Prostate gland (tissue), 2 donors: Measurements from ENCODE around the gene MGLL. TPM values are rescaled to one million over a fixed set of nuclear protein-coding genes. Genes with fewer than 3 reads are reported as not detected.

Experiments
- DNase-seq: peaks from one replicate; pipeline ENCODE4 v3.0.0-alpha.2; 2019; ENCODE audit warnings: low spot score
- H3K27ac ChIP-seq, 2 donors: fragments of 200-600 bp; sonication (generic); 2 replicates each; pipeline ENCODE4 v1.5.1; 2017 to 2019
- H3K27me3 ChIP-seq: fragments of 200-600 bp; sonication (generic); replicated peaks from 2 replicates; pipeline ENCODE4 v1.5.1; 2019; ENCODE audit not compliant: insufficient read depth
- H3K36me3 ChIP-seq, 2 donors: fragments of 200-600 bp; sonication (generic); 1 replicate in 1 of 2; 2 replicates in 1 of 2; pipeline versions ENCODE4 v1.5.1 to v1.8.1; 2017 to 2019
- H3K4me1 ChIP-seq: fragments of 200-600 bp; sonication (generic); replicated peaks from 2 replicates; pipeline ENCODE4 v1.5.1; 2019
- H3K4me3 ChIP-seq, 2 donors: fragments of 200-600 bp; sonication (generic); 2 replicates each; pipeline ENCODE4 v1.5.1; 2017 to 2019
- H3K9me3 ChIP-seq: fragments of 200-600 bp; sonication (generic); 2 replicates; pipeline ENCODE4 v1.5.1; 2017
- POLR2A ChIP-seq: fragments of 450-650 bp; IDR thresholded peaks from one replicate; pipeline ENCODE4 v1.6.1; 2016; ENCODE audit warnings: antibody characterized with exemption, mild to moderate bottlenecking
- POLR2AphosphoS5 ChIP-seq: sonication (generic); formaldehyde crosslinking; IDR thresholded peaks from one replicate; pipeline ENCODE4 v1.6.1; 2017; ENCODE audit warnings: antibody characterized with exemption
- WGBS: methylation state at CpG from one replicate; pipeline ENCODE4 v1.1.5; 2018; 5-methylcytosine and 5-hydroxymethylcytosine counted together
- intact Hi-C: fragments of 100-400 bp; cut with DNase I; formaldehyde crosslinking; loops from one replicate; pipeline ENCODE4 v1.14.2; 2022
- total RNA-seq, 2 donors: library from RNA; depleted of rRNA; stranded (reverse); fragments of >200 nt; gene quantifications; one replicate each; pipeline ENCODE4 v1.1.0, GENCODE V29; 2016
- TF ChIP-seq, protein P1 (sequence below), 4 experiments: fragments of 200-600 bp in 2 of 4; fragments of 450-650 bp in 2 of 4; sonication (generic) in 2 of 4; IDR thresholded peaks; 1 replicate in 3 of 4; 2 replicates in 1 of 4; pipeline ENCODE4 v1.5.1; 2016 to 2019; ENCODE audit warnings: antibody characterized with exemption in 4 of 4, mild to moderate bottlenecking in 2 of 4, moderate library complexity in 2 of 4

The MGLL gene
- total RNA-seq, 2 donors from 2014 or later = 20.0 to 31.8 TPM

DNA sequence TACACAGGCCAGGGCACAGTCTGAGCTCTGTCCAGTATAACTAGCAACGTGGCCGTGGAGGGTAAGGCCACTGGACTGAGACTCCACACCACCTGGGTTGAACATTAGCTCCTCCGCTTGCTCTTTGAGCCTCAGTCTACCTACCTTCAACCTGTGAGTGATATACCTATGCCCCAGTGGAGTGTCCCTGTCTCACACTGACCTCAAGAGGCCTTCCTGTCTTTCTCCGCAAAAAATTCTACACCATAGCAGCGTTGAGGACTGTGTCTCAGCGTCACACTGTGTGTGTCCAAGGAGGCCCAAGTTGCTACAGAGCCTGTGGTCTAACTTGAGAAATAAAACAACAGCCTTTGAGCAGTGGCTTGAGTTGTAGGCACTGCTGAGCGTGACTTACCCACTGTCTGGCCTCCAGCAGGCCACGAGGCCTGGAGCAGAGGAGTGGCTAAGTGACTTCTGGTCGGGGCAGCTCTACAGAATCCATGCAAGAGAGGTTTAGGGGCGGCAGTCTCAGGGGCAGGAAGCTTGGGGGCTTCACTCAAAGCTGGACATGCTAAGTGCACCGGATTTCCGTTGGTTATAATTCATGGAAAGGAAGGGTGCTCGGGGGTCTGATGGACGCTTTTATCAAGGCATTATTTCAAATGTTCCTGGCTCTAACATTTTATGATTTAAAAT is 2.0 kb upstream of the MGLL start:
- Histone ChIP-seq H3K36me3 (no peaks in the 10 kb centered on the region), H3K9me3 (no peaks in the 10 kb centered on the region), H3K27me3 (no peaks in the 10 kb centered on the region), H3K4me1 (peaks cover 8% of the 10 kb centered on the region), H3K4me3 (no peak overlapping the region), H3K27ac (no peak overlapping the region)
- WGBS = 96% methylated on average over 14 of the region's 14 CpGs
- DNase-seq = no peak
- intact Hi-C loops = loop anchor here (5.0 to 10.0 kb wide), 2 partner anchors 172 to 249 kb away; no protein-coding TSS in a partner anchor
- TF ChIP-seq, protein P1, sequence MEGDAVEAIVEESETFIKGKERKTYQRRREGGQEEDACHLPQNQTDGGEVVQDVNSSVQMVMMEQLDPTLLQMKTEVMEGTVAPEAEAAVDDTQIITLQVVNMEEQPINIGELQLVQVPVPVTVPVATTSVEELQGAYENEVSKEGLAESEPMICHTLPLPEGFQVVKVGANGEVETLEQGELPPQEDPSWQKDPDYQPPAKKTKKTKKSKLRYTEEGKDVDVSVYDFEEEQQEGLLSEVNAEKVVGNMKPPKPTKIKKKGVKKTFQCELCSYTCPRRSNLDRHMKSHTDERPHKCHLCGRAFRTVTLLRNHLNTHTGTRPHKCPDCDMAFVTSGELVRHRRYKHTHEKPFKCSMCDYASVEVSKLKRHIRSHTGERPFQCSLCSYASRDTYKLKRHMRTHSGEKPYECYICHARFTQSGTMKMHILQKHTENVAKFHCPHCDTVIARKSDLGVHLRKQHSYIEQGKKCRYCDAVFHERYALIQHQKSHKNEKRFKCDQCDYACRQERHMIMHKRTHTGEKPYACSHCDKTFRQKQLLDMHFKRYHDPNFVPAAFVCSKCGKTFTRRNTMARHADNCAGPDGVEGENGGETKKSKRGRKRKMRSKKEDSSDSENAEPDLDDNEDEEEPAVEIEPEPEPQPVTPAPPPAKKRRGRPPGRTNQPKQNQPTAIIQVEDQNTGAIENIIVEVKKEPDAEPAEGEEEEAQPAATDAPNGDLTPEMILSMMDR (IDR thresholded peaks at IDR 0.05) = no peak
- TF ChIP-seq POLR2AphosphoS5 = no peak
- no peak for TF ChIP-seq POLR2A

DNA sequence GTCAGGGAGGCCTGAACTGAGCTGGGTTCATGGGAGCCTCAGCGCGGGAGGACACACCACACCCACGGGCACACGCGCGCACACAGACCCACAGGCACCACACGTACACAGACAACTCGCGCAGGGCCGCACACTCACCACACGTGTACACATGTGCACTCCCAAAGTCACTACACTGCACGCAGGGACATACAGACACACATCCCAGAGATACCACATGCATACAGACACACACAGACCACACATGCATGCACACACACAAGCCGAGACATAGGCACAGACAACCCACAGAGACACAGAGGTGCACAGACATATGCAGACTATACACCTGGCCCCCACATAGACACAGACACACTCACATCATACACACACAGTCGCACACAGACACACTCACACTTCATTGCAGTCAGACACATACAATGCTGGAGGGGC is 1.1 kb upstream of the MGLL start:
- TF ChIP-seq, protein P1 (IDR thresholded peaks at IDR 0.05) = peak in 1 of 4 experiments; percentile 15
- TF ChIP-seq POLR2A (no peak), POLR2AphosphoS5 (no peak)
- H3K9me3 ChIP-seq = no peaks in the 10 kb centered on the region
- H3K27me3 ChIP-seq = no peaks in the 10 kb centered on the region
- WGBS = 17% methylated on average over 14 of the region's 14 CpGs
- intact Hi-C loops = loop anchor here (2.0 to 10.0 kb wide), 4 partner anchors 33 to 249 kb away; no protein-coding TSS in a partner anchor
- H3K36me3 ChIP-seq = no peaks in the 10 kb centered on the region
- peaks cover 8% of the 10 kb centered on the region for H3K4me1 ChIP-seq
- H3K4me3 ChIP-seq = peak overlapping the region; percentile 59 to 72
- no peak overlapping the region for H3K27ac ChIP-seq
- DNase-seq = no peak

DNA sequence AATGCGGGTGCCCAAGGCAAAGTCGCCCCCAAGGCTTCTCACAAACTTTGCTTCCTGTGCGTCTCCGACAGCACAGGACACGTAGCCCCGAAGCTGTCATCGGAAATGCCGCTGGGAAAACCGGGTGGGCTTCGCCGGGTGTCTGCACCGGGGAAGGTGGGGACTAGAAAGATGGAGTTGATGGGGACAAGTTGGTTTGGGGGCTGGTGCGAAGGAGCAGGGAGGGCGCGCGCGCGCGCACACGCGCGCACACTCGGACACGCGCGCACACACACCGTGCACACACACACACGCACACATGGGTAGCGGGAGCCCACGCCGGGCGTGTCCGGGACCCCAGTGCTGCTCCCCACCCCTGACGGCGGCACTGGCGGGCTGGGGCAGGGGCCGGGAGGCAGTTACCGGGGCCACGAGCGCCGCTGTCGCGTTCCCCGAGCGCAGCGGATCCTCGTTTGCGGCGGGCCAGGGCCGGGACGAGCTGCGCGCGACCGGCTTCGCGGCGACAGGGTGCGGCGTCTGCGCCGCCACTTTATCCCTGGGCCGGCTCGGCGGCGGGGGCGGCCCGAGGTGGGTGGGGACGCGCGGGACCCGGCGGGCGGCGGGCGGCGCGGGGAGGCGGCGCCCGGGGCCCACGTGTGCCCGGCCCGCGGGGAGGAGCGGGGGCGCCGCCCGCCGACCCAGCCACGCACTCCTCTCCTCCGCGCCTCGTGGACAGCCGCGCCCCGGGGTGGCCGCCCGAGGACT is 539 bp upstream of the MGLL start:
- intact Hi-C loops = loop anchor here (2.0 to 10.0 kb wide), 4 partner anchors 32 to 248 kb away; no protein-coding TSS in a partner anchor
- Histone ChIP-seq H3K4me1 (peaks cover 8% of the 10 kb centered on the region), H3K27me3 (no peaks in the 10 kb centered on the region), H3K36me3 (no peaks in the 10 kb centered on the region), H3K9me3 (no peaks in the 10 kb centered on the region), H3K27ac (peak overlapping the region; percentile 65 to 73), H3K4me3 (peak overlapping the region; percentile 59 to 72)
- whole genome bisulfite sequencing = under 1% methylated on average over 85 of the region's 99 CpGs
- no peak for DNase-seq
- no peak for TF ChIP-seq POLR2AphosphoS5
- TF ChIP-seq, protein P1 (IDR thresholded peaks at IDR 0.05) = peak in 2 of 4 experiments; percentile 34 to 44
- no peak for TF ChIP-seq POLR2A

DNA sequence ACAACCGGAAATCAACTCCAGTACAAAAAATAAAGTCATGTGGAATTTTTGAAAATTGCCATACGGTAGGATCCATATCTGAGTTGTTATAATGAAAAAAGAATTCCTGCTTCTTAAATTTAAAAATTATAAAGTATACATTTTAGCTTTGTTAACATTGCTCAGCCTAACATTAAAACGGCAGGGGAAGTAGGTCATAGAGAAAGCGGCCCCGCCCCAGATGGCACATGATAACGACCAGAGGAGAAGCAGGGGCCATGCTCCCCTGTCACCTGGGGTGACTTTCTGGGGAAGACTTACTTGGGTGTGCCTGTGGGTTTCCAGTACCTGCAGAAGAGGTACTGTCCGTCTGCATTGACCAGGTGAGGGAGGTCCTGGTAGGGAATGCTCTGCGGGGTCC is 921 bp downstream of the MGLL start:
- TF ChIP-seq, protein P1 (IDR thresholded peaks at IDR 0.05) = no peak
- TF ChIP-seq POLR2A (no peak), POLR2AphosphoS5 (no peak)
- H3K27me3 ChIP-seq = no peaks in the 10 kb centered on the region
- peaks cover 8% of the 10 kb centered on the region for H3K4me1 ChIP-seq
- intact Hi-C loops = loop anchor here (5.0 to 10.0 kb wide), 2 partner anchors 169 to 247 kb away; no protein-coding TSS in a partner anchor
- H3K9me3 ChIP-seq = no peaks in the 10 kb centered on the region
- 46% methylated on average over 8 of the region's 8 CpGs for WGBS
- H3K27ac ChIP-seq = peak overlapping the region; percentile 65 to 73
- H3K4me3 ChIP-seq = no peak overlapping the region
- no peak for DNase-seq
- H3K36me3 ChIP-seq = no peaks in the 10 kb centered on the region
